Left colon (tissue), 2 donors: ENCODE data around the gene SLC12A5. TPM values are rescaled to one million over a fixed set of nuclear protein-coding genes. Genes with fewer than 3 reads are reported as not detected.

Experiments
- ATAC-seq: fragments of 200-7000 bp; cut with Tn5 transposase; one replicate; pipeline ENCODE4 v1.9.1; 2020; ENCODE audit warnings: mild to moderate bottlenecking, moderate library complexity
- DNase-seq, 2 donors: peaks; one replicate each; pipeline ENCODE4 v3.0.0-alpha.2; 2020
- intact Hi-C, 2 donors: fragments of 100-400 bp; cut with DNase I in 1 of 2; cut with micrococcal nuclease in 1 of 2; formaldehyde crosslinking; loops; one replicate each; pipeline versions ENCODE4 v1.11.2 to v1.14.0; 2022; cut with DNase I, micrococcal nuclease
- total RNA-seq, 2 donors: library from RNA; stranded (reverse); fragmentation: NEBNext Ultra II Directional; extraction: Animal tissue kit (Norgen Biotek cat#: 25700); gene quantifications; one replicate each; pipeline ENCODE4 v1.2.1, GENCODE V29; 2021
- donor health status: DM: no; HTN: no; CAD: no.
- donor health status: DM: yes; HTN: yes; CAD: no.

Gene SLC12A5
- total RNA-seq, 2 donors from 2014 or later = 1.6 TPM; not detected in 1

DNA sequence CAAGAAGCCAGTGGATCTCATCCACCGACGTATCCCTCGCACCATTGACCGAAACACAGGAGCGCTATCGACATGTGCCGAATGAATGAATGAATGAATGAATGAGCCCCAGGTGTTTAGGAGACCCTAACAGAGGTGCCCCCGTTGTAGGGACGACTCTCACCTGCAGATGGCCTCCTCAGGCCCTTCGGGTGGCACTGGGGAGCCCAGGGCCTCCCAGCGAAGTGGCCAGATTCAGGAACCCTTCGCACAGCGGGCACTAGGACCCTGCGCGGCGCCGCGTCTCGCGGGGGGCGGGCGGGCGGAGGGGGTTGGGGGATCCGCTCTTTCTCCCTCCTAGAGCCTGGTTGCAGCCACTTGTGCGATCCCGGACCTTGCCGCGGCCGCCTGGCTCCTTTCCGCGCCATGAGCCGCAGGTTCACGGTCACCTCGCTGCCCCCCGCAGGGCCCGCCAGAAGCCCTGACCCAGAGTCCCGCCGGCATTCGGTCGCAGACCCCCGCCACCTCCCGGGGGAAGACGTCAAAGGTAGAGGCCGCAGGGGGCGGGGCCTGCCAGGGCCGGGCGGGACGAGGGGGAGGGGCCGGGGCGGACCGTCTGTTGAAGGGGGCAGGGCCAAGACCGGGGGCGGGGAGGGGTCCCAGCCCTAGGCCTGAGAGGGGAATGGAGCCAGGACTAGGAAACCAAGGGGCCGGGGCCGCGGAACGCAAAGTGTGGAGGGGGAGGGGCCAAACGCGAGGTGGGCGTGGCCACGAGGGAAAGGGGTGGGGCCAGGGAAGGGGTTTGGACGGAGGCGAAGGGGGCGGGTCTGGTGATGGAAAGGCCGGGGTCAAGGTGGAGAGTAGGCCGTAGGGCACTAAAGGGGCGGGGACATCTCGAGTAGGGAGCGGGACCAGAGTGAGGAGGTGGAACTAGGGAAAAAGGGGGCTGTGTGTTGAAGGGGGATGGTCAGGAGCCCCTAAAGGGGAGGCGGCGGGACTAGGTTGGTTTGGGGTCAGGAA is 7.4 kb upstream of the SLC12A5 start:
- ATAC-seq (peak; percentile 65), DNase-seq (peak in 1 of 2 donors; percentile 37)
- intact Hi-C loops = loop anchor here (5.0 to 10.0 kb wide), 2 partner anchors 83 to 151 kb away; no protein-coding TSS in a partner anchor

DNA sequence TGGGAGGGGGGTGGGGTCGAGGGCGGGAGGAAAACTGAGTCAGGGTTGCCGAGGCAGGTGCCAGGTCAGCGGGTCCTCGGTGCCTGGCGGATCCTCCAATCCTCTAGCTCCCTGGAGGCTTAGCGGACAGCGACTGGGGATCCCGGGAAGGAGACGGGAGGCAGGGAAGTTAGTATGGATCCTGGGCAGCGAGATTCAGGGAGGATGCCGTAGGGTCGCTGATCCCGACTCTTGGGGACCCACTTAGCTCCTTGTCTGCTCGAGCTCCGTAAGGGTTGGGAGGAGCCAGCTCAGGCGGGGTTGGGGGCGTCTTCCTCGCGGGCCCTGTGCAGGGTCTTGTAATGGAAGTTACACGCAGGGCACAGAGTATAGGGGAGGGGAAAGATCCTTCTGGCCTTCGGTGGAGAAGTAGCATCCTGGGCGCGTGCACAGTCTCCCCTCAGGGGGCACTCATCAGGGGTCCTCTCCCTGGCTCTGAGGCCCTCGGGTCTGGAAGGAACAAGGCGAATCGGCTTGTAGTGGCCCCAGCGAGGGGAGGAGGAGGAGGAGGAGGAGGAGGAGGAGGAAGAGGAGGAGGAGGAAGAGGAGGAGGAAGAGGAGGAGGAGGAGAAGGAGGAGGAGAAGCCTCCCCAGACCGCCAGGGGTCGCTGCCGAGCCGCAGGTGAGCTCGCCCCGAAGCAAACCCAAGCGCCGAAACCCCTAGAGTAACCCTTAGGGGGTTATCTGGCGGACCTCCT is 6.4 kb upstream of the SLC12A5 start:
- intact Hi-C loops = loop anchor here (5.0 to 10.0 kb wide), 2 partner anchors 82 to 150 kb away; no protein-coding TSS in a partner anchor
- DNase-seq (peak in 1 of 2 donors; percentile 74), ATAC-seq (peak; percentile 66)

DNA sequence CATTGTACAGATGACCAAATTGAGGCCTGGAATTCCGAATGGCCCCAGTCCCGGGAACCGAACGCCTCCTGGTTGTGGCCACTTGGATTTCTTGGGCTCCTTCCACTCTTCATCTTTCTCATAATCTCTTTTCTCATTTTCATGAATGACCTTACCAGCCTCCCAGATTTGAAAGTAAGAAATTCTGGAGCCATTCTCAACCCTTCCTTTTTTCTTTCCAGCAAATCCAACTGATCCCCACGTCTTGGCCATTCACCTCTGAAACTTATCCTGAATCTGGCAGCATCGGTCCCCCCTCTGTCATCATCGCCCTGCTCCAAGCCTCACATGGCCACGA is 5.9 kb upstream of the SLC12A5 start:
- intact Hi-C loops = loop anchor here (5.0 to 10.0 kb wide), 2 partner anchors 82 to 149 kb away; no protein-coding TSS in a partner anchor
- no peak for DNase-seq
- ATAC-seq = no peak

DNA sequence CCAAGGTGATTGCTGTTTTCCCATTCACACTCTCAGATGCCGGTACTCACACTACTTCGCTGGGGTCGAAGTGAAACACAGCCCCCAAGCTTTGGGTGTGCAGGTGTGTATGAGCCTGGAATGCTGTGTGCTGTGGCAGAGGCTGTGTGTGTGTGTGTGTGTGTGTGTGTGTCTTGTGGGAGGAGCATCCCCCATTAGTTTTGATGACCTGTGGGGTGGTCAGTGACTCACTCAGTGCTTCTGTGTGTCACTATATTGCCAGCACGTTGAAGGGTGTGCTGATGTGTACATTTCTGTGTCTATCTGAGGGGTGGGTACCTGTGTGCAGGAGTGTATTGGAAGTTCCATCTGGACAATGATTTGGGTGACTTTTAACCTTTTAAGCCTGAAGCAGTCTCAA is 5.0 kb upstream of the SLC12A5 start:
- intact Hi-C loops = loop anchor here (5.0 to 10.0 kb wide), 2 partner anchors 81 to 148 kb away; no protein-coding TSS in a partner anchor
- DNase-seq (no peak), ATAC-seq (no peak)

DNA sequence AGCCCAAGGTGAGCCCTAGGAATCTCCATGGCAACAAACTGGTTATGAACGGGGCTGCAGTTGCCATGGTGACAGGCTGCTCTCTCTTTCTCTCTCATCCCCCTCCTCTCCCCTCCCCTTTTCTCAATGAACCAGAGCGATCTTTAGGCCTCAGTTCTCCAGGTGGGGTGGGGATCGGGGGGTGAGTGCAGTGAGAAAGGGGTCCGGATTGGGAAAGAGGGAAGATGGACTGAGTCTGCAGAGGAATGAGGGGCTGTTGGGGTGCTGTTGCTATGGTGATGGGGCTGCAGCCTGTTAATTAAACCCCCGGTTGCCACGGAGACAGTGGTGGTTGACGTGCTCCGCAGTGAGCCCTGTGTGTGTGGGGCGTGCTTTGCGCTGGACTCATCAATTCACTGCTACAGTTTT is 3.6 kb upstream of the SLC12A5 start:
- DNase-seq (no peak), ATAC-seq (no peak)
- intact Hi-C loops = loop anchor here in 1 of 2 donors (10.0 kb wide), 1 partner anchor 79 kb away; no protein-coding TSS in a partner anchor

DNA sequence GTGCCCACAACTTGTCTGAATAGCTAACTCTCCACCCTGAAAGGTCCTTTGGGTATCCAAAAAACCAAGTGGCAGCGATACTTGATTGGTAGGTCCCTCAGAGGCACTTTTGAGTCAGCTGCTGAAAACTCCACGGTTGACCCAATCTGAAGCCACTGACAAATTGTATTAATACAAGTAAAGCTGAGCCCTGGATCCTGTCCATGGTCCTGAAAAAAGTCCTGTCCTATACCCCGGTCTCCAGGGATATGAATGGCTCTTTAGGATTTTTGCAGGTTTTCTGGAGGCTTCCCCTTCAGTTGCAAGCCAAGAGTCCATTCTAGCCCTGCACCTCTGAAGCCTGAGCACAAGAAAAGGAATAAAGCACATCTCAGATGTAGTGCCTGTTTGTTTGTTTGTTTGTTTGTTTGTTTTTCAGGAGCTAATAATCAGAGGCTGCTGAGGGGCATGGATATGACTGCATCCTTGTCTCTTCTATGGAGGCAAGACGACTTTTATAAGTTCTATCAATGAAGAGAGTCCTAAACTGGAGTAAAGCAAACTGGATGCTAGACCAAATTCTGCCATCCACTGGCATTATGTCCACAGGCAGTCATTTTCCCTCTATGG is 1.7 kb upstream of the SLC12A5 start:
- DNase-seq (peak in 1 of 2 donors; percentile 32), ATAC-seq (no peak)
- intact Hi-C loops = loop anchor here in 1 of 2 donors (10.0 kb wide), 1 partner anchor 77 kb away; no protein-coding TSS in a partner anchor

DNA sequence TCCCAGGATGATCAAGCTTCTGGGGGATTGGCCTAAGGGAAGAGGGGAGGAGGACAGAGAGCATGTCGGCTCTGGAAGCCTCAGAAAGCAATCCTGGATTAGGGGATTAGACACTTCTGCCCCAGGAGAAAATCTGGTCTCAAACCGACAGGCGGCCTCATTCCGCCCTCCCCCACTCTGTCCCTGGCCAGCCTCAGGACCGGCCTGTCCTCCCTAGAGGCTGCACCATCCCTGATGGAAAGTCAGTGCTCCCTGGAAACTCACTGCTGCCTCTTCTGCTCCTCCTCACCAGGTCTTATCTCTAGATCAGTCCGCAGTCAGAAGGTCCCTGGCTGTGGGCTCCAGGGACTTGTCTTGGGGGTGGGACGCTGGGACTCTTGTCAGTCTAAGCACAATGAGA is 905 bp upstream of the SLC12A5 start:
- DNase-seq (no peak), ATAC-seq (no peak)
- intact Hi-C loops = loop anchor here in 1 of 2 donors (10.0 kb wide), 1 partner anchor 77 kb away; no protein-coding TSS in a partner anchor

DNA sequence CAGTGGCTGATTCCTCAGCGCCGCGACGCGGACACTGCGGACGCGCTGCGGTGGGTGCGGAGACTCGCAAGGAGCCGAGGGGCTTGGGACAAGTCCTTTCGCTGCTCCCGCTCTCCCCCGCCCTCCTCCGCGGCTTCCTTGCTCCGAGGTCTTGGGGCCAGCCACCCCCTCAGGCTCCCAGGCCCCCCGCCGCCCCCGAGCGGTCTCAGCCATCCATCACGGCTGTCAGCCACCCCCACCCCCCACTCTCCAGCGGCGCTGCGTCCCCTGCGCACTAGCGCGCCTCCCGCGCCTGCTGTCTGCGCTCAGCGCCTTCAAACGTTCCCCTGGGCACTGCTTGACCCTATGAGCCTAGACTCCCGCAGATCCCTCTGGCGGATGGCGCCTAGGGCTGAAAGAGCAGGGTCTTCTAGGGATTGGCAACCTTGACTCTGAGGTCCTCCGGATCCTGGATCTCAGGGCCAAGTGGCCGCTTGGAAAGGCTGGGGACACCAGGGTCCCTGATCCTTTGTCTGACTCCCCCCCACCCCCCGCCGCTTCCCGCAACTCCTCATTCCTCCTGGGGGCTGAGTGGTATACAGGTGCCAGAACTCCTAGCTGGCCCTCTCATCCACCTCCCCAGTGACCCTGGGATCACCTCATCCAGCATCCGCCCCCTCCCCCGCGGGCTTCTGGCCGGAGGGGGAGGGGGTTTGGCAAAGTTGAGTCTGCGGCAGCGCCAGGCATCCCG is 1.4 kb downstream of the SLC12A5 start:
- no peak for DNase-seq
- intact Hi-C loops = no loop called here
- no peak for ATAC-seq

DNA sequence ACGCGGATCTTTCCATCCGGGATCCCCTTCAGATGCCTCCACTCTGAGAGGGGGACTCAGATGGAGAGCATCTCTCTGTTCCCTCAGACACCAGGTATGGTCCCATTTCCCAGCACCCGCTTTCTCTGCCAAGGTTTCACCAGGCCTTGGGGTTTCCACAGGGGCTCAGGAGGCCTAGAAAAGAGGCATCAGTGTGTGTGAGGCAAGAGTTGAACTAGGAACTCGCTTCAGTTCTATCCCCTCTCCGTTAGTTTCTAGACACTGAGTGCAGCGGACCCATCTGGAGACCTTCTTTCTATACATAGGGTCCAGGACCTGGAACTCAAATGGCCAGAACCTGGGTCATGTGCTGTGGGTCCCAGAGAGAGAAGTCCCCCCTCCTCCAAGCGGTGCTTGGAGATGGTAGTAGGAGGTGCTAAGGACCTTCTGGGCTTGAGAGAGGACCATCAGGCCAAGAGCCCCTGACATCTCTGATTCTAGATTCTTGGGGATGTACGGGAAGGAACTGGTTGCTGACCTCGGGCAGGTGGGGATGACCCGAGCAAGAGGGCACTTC is 2.1 kb downstream of the SLC12A5 start:
- ATAC-seq (no peak), DNase-seq (no peak)
- intact Hi-C loops = no loop called here

DNA sequence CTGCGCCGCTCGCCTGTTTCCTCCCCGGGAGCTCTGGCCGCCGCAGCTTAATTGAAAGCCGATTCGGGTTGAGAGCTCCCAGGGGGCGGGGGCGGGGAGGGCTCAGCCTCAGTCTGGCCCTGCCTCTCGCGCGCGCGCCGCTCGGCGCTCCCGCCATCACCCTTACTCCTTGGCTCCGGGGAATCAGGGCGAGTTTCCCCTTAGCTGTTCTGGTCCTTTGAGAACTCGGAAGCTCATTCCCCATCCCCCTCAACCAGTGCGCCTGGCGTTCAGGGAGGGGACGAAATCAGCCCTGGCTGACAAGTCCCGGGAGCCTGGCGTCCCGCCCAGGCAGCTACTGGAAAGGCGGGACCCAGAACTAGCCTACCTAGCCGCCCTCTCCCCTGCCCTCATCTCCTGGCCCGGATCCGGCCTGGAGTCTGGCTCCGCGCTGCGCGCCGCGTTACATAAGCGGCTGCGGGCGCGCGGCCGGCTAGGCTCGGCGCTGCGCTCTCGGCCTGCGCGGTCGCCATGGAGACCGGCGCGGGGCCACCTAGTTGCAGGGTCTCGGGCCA is 2.8 kb downstream of the SLC12A5 start:
- ATAC-seq (no peak), DNase-seq (no peak)
- intact Hi-C loops = no loop called here

DNA sequence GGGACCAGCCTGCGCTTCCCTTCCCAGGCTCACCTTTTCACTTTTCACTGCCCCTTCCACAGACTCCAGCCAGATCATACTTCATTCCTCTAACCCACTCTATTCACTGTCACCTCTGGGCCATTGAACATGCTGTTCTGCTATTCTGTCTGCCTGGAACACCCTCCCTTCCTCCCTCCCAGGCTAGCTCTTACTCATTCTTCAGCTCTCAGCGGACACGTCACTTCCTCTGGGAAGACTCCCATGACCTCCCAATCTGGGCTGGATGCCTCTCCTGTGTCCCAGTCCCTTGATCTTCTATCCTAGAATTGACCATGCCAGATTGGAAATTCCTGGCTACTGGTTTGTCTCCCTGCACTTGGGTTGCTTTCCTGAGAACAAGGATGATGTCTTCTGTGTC is 5.0 kb downstream of the SLC12A5 start:
- intact Hi-C loops = no loop called here
- ATAC-seq = no peak
- no peak for DNase-seq

DNA sequence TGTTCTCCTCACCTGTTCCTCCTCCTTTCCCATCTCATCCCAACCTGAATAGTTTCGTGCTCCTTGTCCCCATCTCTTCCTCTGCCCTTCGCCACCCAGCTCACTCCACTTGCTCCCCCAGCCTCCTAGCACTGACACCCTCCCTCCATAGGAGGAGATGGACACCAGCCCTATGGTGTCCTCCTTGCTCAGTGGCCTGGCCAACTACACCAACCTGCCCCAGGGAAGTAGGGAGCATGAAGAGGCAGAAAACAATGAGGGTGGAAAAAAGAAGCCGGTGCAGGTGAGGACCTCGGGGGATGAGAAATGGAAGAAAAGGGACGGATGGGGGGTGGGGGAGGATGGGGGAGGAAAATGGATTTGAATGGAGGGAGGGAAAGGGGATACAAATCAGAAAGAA is 6.2 kb downstream of the SLC12A5 start:
- DNase-seq (no peak), ATAC-seq (no peak)
- intact Hi-C loops = no loop called here

DNA sequence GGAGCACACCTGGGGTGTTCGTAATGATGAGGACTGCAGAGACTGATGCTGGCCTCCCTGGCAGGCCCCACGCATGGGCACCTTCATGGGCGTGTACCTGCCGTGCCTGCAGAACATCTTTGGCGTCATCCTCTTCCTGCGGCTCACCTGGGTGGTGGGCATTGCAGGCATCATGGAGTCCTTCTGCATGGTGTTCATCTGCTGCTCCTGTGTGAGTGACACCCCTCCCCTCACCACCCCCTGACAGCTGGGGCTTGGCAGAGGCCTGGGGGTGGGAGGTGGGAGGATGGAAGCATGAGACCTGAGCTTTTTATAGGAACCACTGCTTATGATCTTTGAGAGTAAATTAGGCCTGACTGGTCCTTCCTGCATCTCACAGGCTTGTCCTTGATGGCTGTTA is 6.7 kb downstream of the SLC12A5 start:
- intact Hi-C loops = no loop called here
- ATAC-seq = no peak

DNA sequence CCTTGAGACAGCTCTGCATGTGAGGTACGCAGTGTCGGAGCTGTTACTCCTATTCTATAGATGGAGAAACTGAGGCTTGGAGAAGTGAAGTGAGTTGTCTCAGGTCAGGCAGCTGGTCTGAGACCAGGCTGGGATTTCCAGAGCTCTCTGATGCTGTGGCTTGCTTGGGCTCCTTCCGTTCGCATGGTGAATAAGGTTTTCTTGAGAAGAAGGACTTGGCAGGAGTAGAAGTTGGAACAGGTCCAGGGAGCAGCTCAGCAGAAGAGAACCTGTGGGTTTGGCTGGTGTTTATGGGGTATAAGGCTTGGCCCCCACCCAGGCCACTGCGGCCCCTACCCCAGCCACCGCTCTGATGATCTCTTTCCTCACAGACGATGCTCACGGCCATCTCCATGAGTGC is 7.4 kb downstream of the SLC12A5 start:
- DNase-seq (no peak), ATAC-seq (no peak)
- intact Hi-C loops = no loop called here

More for the DNA sequence above, 6.7 kb downstream of the SLC12A5 start:
- DNase-seq = no peak

DNA sequence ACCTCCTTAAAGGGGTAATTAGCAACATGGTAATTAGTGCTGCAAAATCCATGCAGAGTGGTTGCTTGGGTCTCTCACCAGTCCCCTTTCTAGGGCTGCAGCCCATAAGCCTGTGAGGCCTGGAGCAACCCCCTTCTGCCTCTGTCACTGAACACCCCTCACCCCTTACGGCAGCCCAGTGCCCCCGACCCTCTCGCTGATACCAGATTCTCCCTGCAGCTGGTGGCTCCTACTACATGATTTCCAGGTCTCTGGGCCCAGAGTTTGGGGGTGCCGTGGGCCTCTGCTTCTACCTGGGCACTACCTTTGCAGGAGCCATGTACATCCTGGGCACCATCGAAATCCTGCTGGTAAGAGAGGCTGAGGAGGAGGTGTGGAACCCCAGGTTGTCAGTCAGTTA is 8.0 kb downstream of the SLC12A5 start:
- DNase-seq (no peak), ATAC-seq (no peak)
- intact Hi-C loops = no loop called here

DNA sequence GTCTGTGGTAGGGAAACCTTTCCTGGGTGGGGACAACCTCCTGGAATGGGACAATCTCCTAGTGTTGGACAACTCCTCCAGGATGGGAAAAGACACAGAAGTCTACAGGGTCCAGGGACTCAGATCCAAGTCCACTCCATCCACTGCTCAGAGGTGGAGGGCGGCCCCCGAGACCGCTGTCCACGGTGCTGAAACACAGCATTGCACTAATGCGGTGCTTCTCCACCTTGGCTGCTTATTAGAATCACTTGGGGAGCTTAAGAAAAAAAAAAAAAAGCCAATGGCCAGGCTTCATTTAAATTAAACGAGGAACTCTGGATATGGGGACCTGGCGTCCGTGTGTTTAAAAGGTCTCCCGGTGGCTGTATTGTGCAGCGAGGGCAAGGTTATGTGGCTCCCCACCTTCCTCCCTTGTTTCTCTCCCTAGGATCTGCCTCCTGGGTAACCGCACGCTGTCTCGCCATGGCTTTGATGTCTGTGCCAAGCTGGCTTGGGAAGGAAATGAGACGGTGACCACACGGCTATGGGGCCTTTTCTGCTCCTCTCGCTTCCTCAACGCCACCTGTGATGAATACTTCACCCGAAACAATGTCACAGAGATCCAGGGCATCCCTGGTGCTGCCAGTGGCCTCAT is 12.0 kb downstream of the SLC12A5 start:
- DNase-seq = peak in 1 of 2 donors; percentile 52
- no peak for ATAC-seq
- intact Hi-C loops = no loop called here

DNA sequence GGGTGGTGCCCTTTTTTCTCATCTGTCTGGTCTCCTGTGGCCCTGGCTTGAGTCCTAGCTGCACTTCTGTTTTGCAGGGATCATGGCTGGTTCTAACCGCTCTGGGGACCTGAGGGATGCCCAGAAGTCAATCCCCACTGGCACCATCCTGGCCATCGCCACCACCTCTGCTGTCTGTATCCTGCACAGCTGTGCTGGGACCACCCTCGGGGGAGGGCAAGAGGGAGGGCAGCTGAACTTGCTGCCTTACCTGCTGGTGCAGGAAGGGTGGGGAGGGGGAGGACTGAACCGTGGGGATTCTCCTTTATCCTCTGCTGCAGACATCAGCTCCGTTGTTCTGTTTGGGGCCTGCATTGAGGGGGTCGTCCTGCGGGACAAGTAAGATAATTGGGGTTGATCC is 14.5 kb downstream of the SLC12A5 start:
- intact Hi-C loops = no loop called here
- ATAC-seq = no peak
- no peak for DNase-seq
